ENCODE results near the gene MMP24.

MMP24 gene

DNA sequence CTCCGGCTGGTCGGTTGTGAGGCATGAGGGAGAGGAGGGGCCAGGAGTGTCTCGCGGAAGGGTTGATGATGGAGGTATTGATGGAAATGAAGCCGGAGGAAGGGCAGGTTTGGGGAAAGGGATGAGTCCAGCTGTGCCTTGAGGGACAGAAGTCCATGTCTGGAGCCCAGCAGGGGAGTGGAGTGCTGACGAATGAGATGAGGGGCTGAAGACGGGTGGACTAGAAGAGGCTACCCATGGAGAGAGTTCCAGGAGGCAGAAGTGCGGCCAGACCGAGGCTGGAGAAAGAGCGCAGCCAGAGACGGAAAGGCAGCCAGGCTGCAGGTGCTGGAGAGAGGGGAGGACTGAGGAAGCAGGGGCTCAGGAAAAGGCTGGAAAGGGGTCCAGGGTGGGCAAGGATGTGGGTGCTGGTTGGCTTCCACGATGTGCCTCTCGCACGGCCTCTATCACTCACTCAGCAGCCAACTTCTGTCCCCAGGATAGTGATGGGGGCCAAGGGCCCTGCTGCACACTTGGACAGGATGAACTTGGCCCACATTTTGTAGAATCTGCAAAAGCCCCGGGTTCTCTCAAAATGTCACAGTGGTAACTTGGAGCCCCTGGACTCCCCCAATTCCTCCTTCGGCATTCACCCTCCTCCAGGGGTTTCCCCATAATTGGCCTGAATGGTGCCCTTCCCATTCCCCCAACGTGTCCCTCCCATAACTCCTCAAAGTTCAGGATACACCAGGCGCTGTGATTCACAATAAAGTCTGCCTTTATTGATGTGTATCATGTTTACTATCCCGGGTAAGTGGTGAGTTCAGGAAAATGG is 58.7 kb downstream of the MMP24 start:
- DNase-seq (ENCODE audit: low read depth): no peak
- H3K4me3 ChIP-seq (ENCODE audit: low read depth, low read length): peak overlapping the region; percentile 85
- TF ChIP-seq, protein P1, sequence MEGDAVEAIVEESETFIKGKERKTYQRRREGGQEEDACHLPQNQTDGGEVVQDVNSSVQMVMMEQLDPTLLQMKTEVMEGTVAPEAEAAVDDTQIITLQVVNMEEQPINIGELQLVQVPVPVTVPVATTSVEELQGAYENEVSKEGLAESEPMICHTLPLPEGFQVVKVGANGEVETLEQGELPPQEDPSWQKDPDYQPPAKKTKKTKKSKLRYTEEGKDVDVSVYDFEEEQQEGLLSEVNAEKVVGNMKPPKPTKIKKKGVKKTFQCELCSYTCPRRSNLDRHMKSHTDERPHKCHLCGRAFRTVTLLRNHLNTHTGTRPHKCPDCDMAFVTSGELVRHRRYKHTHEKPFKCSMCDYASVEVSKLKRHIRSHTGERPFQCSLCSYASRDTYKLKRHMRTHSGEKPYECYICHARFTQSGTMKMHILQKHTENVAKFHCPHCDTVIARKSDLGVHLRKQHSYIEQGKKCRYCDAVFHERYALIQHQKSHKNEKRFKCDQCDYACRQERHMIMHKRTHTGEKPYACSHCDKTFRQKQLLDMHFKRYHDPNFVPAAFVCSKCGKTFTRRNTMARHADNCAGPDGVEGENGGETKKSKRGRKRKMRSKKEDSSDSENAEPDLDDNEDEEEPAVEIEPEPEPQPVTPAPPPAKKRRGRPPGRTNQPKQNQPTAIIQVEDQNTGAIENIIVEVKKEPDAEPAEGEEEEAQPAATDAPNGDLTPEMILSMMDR (IDR thresholded peaks at IDR 0.05; ENCODE audit: low read depth, low read length, missing control alignments): no peak
- in situ Hi-C loops (cut with HindIII; ENCODE audit: low sequenced_read_pairs): no loop called here

DNA sequence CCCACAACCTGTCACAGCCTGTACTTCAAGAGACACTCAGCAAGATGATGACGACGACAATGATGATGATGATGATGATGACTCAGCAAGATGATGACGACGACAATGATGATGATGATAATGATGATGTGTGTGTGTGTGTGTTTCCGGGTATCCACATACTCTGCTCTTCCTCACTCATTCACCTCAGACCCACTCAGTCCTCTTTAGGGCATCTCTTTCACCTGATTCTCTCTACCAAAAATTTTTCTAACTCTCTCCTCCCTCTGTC is 59.3 kb downstream of the MMP24 start:
- DNase-seq (ENCODE audit: low read depth): no peak
- no peak overlapping the region for H3K4me3 ChIP-seq (ENCODE audit: low read depth, low read length)

DNA sequence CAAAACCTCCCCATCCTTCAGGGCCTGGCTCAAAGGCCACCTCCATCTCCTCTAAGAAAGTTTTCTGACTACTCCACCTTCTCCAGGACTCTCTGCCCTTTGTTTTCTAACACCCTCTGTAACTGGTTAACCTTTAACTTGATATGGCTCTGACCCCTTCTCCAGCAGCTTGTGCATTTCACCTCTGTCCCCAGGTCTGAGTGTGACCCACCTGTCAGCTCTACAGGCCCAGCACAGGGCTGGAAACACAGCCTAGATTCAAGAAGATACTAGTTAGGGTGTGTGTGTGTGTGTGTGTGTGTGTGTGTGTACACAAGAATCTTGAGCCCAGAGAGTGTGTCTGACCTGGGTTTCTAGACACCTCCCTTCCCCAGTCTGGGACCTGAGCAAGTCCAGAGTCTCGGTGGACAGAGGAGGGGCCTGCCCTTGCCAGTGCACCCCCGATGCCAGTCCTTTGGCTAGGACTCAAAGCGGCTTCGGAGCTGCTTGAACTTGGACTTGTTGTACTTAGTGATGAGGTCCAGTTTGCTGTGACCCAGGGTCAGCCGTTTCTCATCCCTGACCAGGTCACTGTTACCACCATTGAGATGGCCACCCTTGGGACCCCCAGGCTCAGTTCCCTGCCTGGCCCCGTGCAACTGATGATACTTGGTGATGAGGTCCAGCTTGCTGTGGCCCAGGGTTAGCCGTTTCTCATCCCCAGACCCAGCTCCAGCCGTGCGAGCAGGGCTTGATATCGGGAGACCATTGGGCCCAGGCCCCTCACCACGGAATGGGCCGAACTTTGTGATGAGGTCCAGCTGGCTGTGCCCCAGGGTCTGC is 59.8 kb downstream of the MMP24 start:
- no peak overlapping the region for H3K4me3 ChIP-seq (ENCODE audit: low read depth, low read length)
- no peak for DNase-seq (ENCODE audit: low read depth)
- in situ Hi-C loops (cut with HindIII; ENCODE audit: low sequenced_read_pairs): no loop called here
- TF ChIP-seq, protein P1 (IDR thresholded peaks at IDR 0.05; ENCODE audit: low read depth, low read length, missing control alignments): no peak

More for the DNA sequence above, 59.3 kb downstream of the MMP24 start:
- in situ Hi-C loops (cut with HindIII; ENCODE audit: low sequenced_read_pairs): no loop called here
- TF ChIP-seq, protein P1 (IDR thresholded peaks at IDR 0.05; ENCODE audit: low read depth, low read length, missing control alignments): no peak

DNA sequence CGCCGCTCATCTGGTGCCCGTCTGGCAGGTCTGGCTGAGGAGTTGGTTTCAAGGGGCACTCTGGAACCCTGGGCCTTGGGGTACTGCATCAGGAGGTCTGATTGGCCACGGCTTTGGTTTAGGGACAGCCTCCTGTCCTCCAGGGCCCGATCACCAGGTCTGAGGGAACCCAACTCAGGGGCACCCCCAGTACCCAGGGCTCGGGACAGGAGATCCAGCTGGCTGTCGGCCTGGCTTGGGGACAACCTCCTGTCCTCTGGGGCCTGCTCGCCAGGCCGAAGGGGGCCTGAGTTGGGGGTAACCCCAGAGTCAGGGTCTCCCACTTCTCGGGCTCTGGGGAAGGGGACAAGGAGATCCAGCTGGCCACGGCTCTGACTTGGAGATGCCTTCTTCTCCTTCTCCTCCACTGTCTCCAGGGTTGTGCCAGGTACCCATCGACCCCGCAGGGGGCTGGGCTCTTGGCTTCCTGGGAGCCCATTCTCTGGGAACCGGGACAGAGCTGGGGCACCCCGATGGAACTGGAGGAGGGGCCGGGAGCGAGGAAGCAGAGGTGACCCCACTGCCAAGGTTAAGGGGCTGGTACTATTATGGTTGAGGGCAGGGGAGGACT is 60.5 kb downstream of the MMP24 start:
- no peak overlapping the region for H3K4me3 ChIP-seq (ENCODE audit: low read depth, low read length)
- TF ChIP-seq, protein P1 (IDR thresholded peaks at IDR 0.05; ENCODE audit: low read depth, low read length, missing control alignments): no peak
- no peak for DNase-seq (ENCODE audit: low read depth)
- in situ Hi-C loops (cut with HindIII; ENCODE audit: low sequenced_read_pairs): no loop called here

DNA sequence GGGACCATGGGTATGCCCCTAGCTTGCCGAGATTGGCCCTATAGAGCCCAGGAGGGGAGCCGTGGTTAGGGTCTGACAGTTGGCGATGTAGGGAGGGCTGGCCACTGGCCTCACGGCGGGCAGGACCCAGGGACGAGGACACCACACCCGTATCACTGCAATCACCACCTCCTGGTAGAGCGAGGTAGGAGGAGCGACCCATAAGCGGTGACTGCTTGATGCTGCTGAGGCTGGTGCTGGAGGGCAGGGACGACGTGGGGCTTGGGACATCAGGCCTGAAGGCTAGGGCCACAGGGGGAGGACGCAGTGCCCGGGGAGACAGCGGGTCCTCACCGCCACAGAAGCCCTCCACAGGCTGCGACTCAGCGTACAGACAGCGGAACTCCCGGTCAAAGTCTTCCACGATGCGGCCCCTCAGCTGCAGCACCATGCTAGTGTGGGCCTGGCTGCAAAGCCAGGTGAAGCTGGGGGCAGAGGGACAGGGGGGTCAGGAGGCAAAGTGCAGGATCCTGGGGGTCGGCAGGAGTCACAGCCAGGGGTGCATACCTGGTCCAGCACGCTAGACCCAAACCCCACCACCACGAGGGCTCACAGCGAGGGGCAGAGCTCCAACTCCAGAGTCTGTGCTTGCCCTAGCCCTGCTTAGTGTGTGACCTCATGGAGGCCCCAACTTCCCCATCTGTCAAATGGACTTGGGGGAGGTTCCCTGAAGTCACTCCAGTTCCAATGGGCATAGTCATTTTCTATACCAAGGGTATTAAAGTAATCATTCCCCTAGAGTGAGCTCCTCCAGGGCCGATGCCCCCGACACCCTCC is 61.2 kb downstream of the MMP24 start:
- in situ Hi-C loops (cut with HindIII; ENCODE audit: low sequenced_read_pairs): no loop called here
- no peak for DNase-seq (ENCODE audit: low read depth)
- TF ChIP-seq, protein P1 (IDR thresholded peaks at IDR 0.05; ENCODE audit: low read depth, low read length, missing control alignments): no peak
- no peak overlapping the region for H3K4me3 ChIP-seq (ENCODE audit: low read depth, low read length)

Measured in astrocyte of the cerebellum (primary cell).